K562 (cell line): Measurements from ENCODE around the gene PPP1R12B. TPM values are rescaled to one million over a fixed set of nuclear protein-coding genes. Genes with fewer than 3 reads are reported as not detected.

ENCODE experiments used
- HNRNPLL ChIP-seq: fragments of 200-400 bp; formaldehyde crosslinking; IDR thresholded peaks from 2 replicates; pipeline ENCODE4 v1.6.1; 2017; ENCODE audit warnings: low read length, low read depth, mild to moderate bottlenecking; ENCODE audit not compliant: poor library complexity, severe bottlenecking
- MEF2A ChIP-seq: IDR thresholded peaks from 2 replicates; pipeline ENCODE4 v1.6.1; 2011; ENCODE audit warnings: low read depth, mild to moderate bottlenecking, low read length, moderate library complexity; ENCODE audit not compliant: control insufficient read depth
- MLLT1 ChIP-seq, 2 experiments: fragments of 450-650 bp; IDR thresholded peaks; 2 replicates each; pipeline ENCODE4 v1.6.1; 2016
- MTA3 ChIP-seq: fragments of 450-650 bp; formaldehyde crosslinking; IDR thresholded peaks from 2 replicates; pipeline ENCODE4 v1.6.1; 2017; ENCODE audit warnings: mild to moderate bottlenecking, borderline replicate concordance
- NCOA1 ChIP-seq: fragments of 450-650 bp; IDR thresholded peaks from 2 replicates; pipeline ENCODE4 v1.6.1; 2016; ENCODE audit warnings: low read depth
- NR2C2 ChIP-seq, 2 experiments: fragments of 200-800 bp in 1 of 2; sonication (Bioruptor generic) in 1 of 2; sonication (generic) in 1 of 2; formaldehyde crosslinking in 1 of 2; IDR thresholded peaks; 2 replicates each; pipeline versions ENCODE4 v1.6.1 to v1.8.0; 2016 to 2022; ENCODE audit warnings: mild to moderate bottlenecking in 1 of 2, missing compliant biosample characterization in 1 of 2, missing genetic modification characterization in 1 of 2, missing genetic modification reagents in 1 of 2
- POLR2A ChIP-seq: fragments of 450-650 bp; conservative IDR thresholded peaks from 2 replicates; pipeline ENCODE4 v1.6.1; 2016
- POLR3A ChIP-seq: IDR thresholded peaks from 2 replicates; pipeline ENCODE4 v1.6.1; 2011; ENCODE audit warnings: borderline replicate concordance, mild to moderate bottlenecking, moderate library complexity; ENCODE audit not compliant: insufficient read length, insufficient read depth; ENCODE audit errors: extremely low read depth
- RB1 ChIP-seq: fragments of 450-650 bp; IDR thresholded peaks from 2 replicates; pipeline ENCODE4 v1.6.1; 2017; ENCODE audit warnings: low read depth, mild to moderate bottlenecking
- RUNX1 ChIP-seq: sonication (generic); IDR thresholded peaks from 2 replicates; pipeline ENCODE4 v1.6.1; 2016; ENCODE audit warnings: antibody characterized with exemption, low read depth
- ZBTB33 ChIP-seq: sonication (generic); formaldehyde crosslinking; IDR thresholded peaks from 2 replicates; pipeline ENCODE4 v1.8.1; 2023; ENCODE audit warnings: mild to moderate bottlenecking, missing genetic modification reagents
- ZBTB40 ChIP-seq, 2 experiments: fragments of 450-650 bp in 1 of 2; sonication (generic) in 1 of 2; formaldehyde crosslinking in 1 of 2; IDR thresholded peaks; 2 replicates each; pipeline versions ENCODE4 v1.7.1 to v1.9.0; 2016 to 2022; ENCODE audit warnings: inconsistent platforms in 1 of 2, mild to moderate bottlenecking in 1 of 2, missing genetic modification reagents in 1 of 2
- polyA plus RNA-seq, 8 experiments: library from polyadenylated mRNA; depleted of rRNA in 4 of 8; stranded (reverse) in 5 of 8; unstranded in 3 of 8; fragments of >200 nt; fragmentation: Nextera tagmentation in 2 of 8; fragmentation: Illumina TruSeq in 1 of 8; extraction: Ambion mirVana in 2 of 8; extraction: Trizol in 1 of 8; gene quantifications; 2 replicates each; pipeline versions ENCODE4 v1.2.1 to v1.2.3, GENCODE V29; 2011 to 2014; ENCODE audit warnings: inconsistent platforms in 1 of 8, missing spikeins in 1 of 8
- total RNA-seq, 7 experiments: library from RNA; depleted of rRNA in 6 of 7; stranded (reverse); fragments of >200 nt in 6 of 7; fragmentation: Illumina TruSeq in 2 of 7; extraction: Trizol in 2 of 7; gene quantifications; 2 replicates each; pipeline versions ENCODE4 v1.2.1 to v1.2.3, GENCODE V29; 2011 to 2021; ENCODE audit warnings: low replicate concordance in 1 of 7

PPP1R12B gene
- total and polyA plus RNA-seq, 9 of the 15 experiments (the other 6 are each of a cell fraction or from before 2014, with no cell fraction given), result 0.73 to 16.9 (median 13.6) TPM

- TF ChIP-seq ZBTB40 (IDR thresholded peaks at IDR 0.05) (no peak), ZBTB40 (CRISPR knock-in tag; IDR thresholded peaks at IDR 0.05) (no peak), MTA3 (peak; percentile 28; the same call in 1 of the 2 replicates), RB1 (peak; percentile 60; the same call in 1 of the 2 replicates), POLR3A (no peak), NCOA1 (no peak), MLLT1 (IDR thresholded peaks at IDR 0.05) (no peak), RUNX1 (no peak), HNRNPLL (no peak), POLR2A (no peak), ZBTB33 (CRISPR knock-in tag) (no peak), NR2C2 (CRISPR knock-in tag; IDR thresholded peaks at IDR 0.05) (no peak), NR2C2 (tag; IDR thresholded peaks at IDR 0.05) (no peak), MEF2A (no peak)
Measured at GRCh38 chr1:202315576-202316168, 32.8 kb upstream of the PPP1R12B start (continued).
